ENCODE measurements around the gene ZNF584.

Gene ZNF584

GRCh38 chr19:58453743-58454142 is 45.3 kb downstream of the ZNF584 start:
- no peak for DNase-seq (ENCODE audit: extremely low read depth, low read depth)
- no peak for TF ChIP-seq CTCF (IDR thresholded peaks at IDR 0.05; ENCODE audit: low read depth, low read length, missing control alignments)
- no peak overlapping the region for H3K4me3 ChIP-seq (replicated peaks; ENCODE audit: low read depth, low read length)

GRCh38 chr19:58455306-58455705 is 46.9 kb downstream of the ZNF584 start:
- DNase-seq (ENCODE audit: extremely low read depth, low read depth): no peak
- TF ChIP-seq CTCF (IDR thresholded peaks at IDR 0.05; ENCODE audit: low read depth, low read length, missing control alignments): no peak
- no peak overlapping the region for H3K4me3 ChIP-seq (replicated peaks; ENCODE audit: low read depth, low read length)

GRCh38 chr19:58456111-58456510 is 47.7 kb downstream of the ZNF584 start:
- H3K4me3 ChIP-seq (replicated peaks; ENCODE audit: low read depth, low read length): no peak overlapping the region
- DNase-seq (ENCODE audit: extremely low read depth, low read depth): no peak
- no peak for TF ChIP-seq CTCF (IDR thresholded peaks at IDR 0.05; ENCODE audit: low read depth, low read length, missing control alignments)

- H3K4me3 ChIP-seq (replicated peaks; ENCODE audit: low read depth, low read length): no peak overlapping the region
- DNase-seq (ENCODE audit: extremely low read depth, low read depth): no peak
- TF ChIP-seq CTCF (IDR thresholded peaks at IDR 0.05; ENCODE audit: low read depth, low read length, missing control alignments): no peak
These were observed 51.6 kb downstream of the ZNF584 start for GRCh38 chr19:58460039-58460438.

GRCh38 chr19:58466089-58466759 is 57.8 kb downstream of the ZNF584 start:
- DNase-seq (ENCODE audit: extremely low read depth, low read depth): no peak
- no peak for TF ChIP-seq CTCF (IDR thresholded peaks at IDR 0.05; ENCODE audit: low read depth, low read length, missing control alignments)
- peak overlapping the region; percentile 89 for H3K4me3 ChIP-seq (replicated peaks; ENCODE audit: low read depth, low read length)

GRCh38 chr19:58466760-58467589 is 58.5 kb downstream of the ZNF584 start, which contains the start of gene ZNF324:
ZNF324 (plus strand) TSS chr19:58467080; CDS start chr19:58469186, 2,106 bp downstream.
- H3K4me3 ChIP-seq (replicated peaks; ENCODE audit: low read depth, low read length): peak within 1 kb of the TSS; percentile 89
- TF ChIP-seq CTCF (IDR thresholded peaks at IDR 0.05; ENCODE audit: low read depth, low read length, missing control alignments): no peak
- peak; percentile 84 for DNase-seq (ENCODE audit: extremely low read depth, low read depth)

All from HFF-Myc (cell line).